Caco-2 (cell line): Measurements from ENCODE around the gene PLAAT3. TPM values are rescaled to one million over a fixed set of nuclear protein-coding genes. Genes with fewer than 3 reads are reported as not detected.
"Not testable (repeated sequence)": the region's sequence is repeated elsewhere in the genome, so short reads cannot be mapped to it uniquely, and the experiment has no call there.

Experiments used
- BruUV-seq: library from RNA; stranded (reverse); fragments of 400-500 nt; replicated peaks from 2 replicates; lab custom pipeline; 2021; lab: Mats Ljungman, UMichigan
- CTCF ChIA-PET: fragments of 300-600 bp; sonication (Branson Sonifier 250); formaldehyde crosslinking; loops from one replicate; lab custom pipeline; 2022; ENCODE audit warnings: antibody characterized with exemption; lab: Charles Lee
- POLR2A ChIA-PET: fragments of 300-600 bp; sonication (Branson Sonifier 250); formaldehyde crosslinking; loops from one replicate; lab custom pipeline; 2022; ENCODE audit warnings: antibody characterized with exemption; lab: Charles Lee
- DNase-seq, 2 experiments: peaks; one replicate each; pipeline versions ENCODE4 v3.0.0 to v3.0.0-alpha.2; 2020 to 2022
- H3K27me3 ChIP-seq: replicated peaks from 2 replicates; pipeline ENCODE4 v1.6.0; 2011; ENCODE audit warnings: low read length; ENCODE audit not compliant: control insufficient read depth, insufficient read depth
- H3K36me3 ChIP-seq: 2 replicates; pipeline ENCODE4 v1.5.1; 2011; ENCODE audit warnings: low read length; ENCODE audit not compliant: control insufficient read depth, insufficient read depth
- H3K4me1 ChIP-seq: fragments of 250-450 bp; sonication (Bioruptor Pico); 2 replicates; pipeline ENCODE4 v1.5.1; 2020; ENCODE audit warnings: mild to moderate bottlenecking
- H3K4me3 ChIP-seq: 2 replicates; pipeline ENCODE4 v1.5.1; 2011; ENCODE audit warnings: low read depth, mild to moderate bottlenecking, control low read depth, low read length
- H3K9me3 ChIP-seq: fragments of 250-450 bp; sonication (Bioruptor Pico); 2 replicates; pipeline ENCODE4 v1.5.1; 2020; ENCODE audit warnings: mild to moderate bottlenecking, moderate library complexity
- H3K27ac Mint-ChIP-seq: one replicate; pipeline ENCODE4 v1.8.0; 2022; ENCODE audit warnings: mixed read lengths; ENCODE audit not compliant: unreplicated experiment
- H3K27me3 Mint-ChIP-seq: one replicate; pipeline ENCODE4 v1.8.0; 2022; ENCODE audit warnings: mixed read lengths; ENCODE audit not compliant: insufficient read depth, unreplicated experiment
- H3K36me3 Mint-ChIP-seq: one replicate; pipeline ENCODE4 v1.8.0; 2022; ENCODE audit warnings: mild to moderate bottlenecking, mixed read lengths; ENCODE audit not compliant: insufficient read depth, unreplicated experiment
- H3K4me1 Mint-ChIP-seq: one replicate; pipeline ENCODE4 v1.8.0; 2022; ENCODE audit warnings: low read depth, mixed read lengths; ENCODE audit not compliant: unreplicated experiment
- H3K4me3 Mint-ChIP-seq: one replicate; pipeline ENCODE4 v1.8.0; 2022; ENCODE audit warnings: mild to moderate bottlenecking, moderate library complexity, mixed read lengths; ENCODE audit not compliant: unreplicated experiment
- H3K9me3 Mint-ChIP-seq: one replicate; pipeline ENCODE4 v1.8.0; 2022; ENCODE audit warnings: mixed read lengths; ENCODE audit not compliant: unreplicated experiment
- CTCF ChIP-seq, 2 experiments: fragments of 200-600 bp in 1 of 2; IDR thresholded peaks; 1 replicate in 1 of 2; 2 replicates in 1 of 2; pipeline versions ENCODE4 v1.5.1 to v1.8.0; 2011 to 2022; ENCODE audit warnings: antibody characterized with exemption in 1 of 2, control low read depth in 1 of 2, inconsistent platforms in 1 of 2, low read depth in 1 of 2, low read length in 1 of 2, mild to moderate bottlenecking in 1 of 2, moderate library complexity in 1 of 2; ENCODE audit not compliant: insufficient read depth in 1 of 2, severe bottlenecking in 1 of 2, unreplicated experiment in 1 of 2
- intact Hi-C: fragments of 100-400 bp; cut with micrococcal nuclease; formaldehyde crosslinking; loops from one replicate; pipeline ENCODE4 v1.10.0; 2022; ENCODE audit not compliant: unreplicated experiment
- total RNA-seq: library from RNA; stranded (reverse); gene quantifications from 2 replicates; pipeline ENCODE4 v1.2.3, GENCODE V29; 2022

PLAAT3 gene
- total RNA-seq, 1 experiment from 2014 or later = 57.9 TPM

- no peaks in the 10 kb centered on the region for H3K4me1 ChIP-seq
- no peaks in the 10 kb centered on the region for H3K27me3 ChIP-seq
- Mint-ChIP-seq H3K4me3 (no peak overlapping the region), H3K36me3 (peaks cover 4% of the 10 kb centered on the region), H3K27ac (no peak overlapping the region), H3K9me3 (no peaks in the 10 kb centered on the region), H3K4me1 (no peaks in the 10 kb centered on the region), H3K27me3 (no peaks in the 10 kb centered on the region)
- H3K36me3 ChIP-seq = no peaks in the 10 kb centered on the region
- CTCF ChIA-PET = no interaction called here
- intact Hi-C loops = no loop called here
- TF ChIP-seq CTCF (IDR thresholded peaks at IDR 0.05; ENCODE audit: insufficient read depth in 1 of 2, low read depth in 1 of 2, low read length in 1 of 2, severe bottlenecking in 1 of 2, unreplicated experiment in 1 of 2) = no peak
- no TSS peak for BruUV-seq
- H3K4me3 ChIP-seq = no peak overlapping the region
- no peak for DNase-seq
- H3K9me3 ChIP-seq = no peaks in the 10 kb centered on the region
- POLR2A ChIA-PET = interaction anchor here (0.6 kb wide), 1 partner anchor 138 kb away, joined by 3 read pairs; no protein-coding TSS in a partner anchor
These were observed 61.3 kb downstream of the PLAAT3 start for GRCh38 chr11:63552921-63553320.

- Histone ChIP-seq H3K4me3 (no peak overlapping the region), H3K36me3 (no peaks in the 10 kb centered on the region), H3K4me1 (no peaks in the 10 kb centered on the region), H3K9me3 (no peaks in the 10 kb centered on the region), H3K27me3 (no peaks in the 10 kb centered on the region)
- BruUV-seq = no TSS peak
- Mint-ChIP-seq H3K4me3 (no peak overlapping the region), H3K4me1 (no peaks in the 10 kb centered on the region), H3K9me3 (no peaks in the 10 kb centered on the region), H3K27me3 (no peaks in the 10 kb centered on the region), H3K27ac (no peak overlapping the region), H3K36me3 (peaks cover 4% of the 10 kb centered on the region)
- DNase-seq = no peak
- intact Hi-C loops = no loop called here
- ChIA-PET CTCF (interaction anchor here (0.7 kb wide), 1 partner anchor 1819 kb away, joined by 5 read pairs; no protein-coding TSS in a partner anchor), POLR2A (no interaction called here)
- TF ChIP-seq CTCF (IDR thresholded peaks at IDR 0.05; ENCODE audit: insufficient read depth in 1 of 2, low read depth in 1 of 2, low read length in 1 of 2, severe bottlenecking in 1 of 2, unreplicated experiment in 1 of 2) = no peak
These were observed 62.4 kb downstream of the PLAAT3 start for GRCh38 chr11:63551889-63552266.

- intact Hi-C loops = no loop called here
- H3K27me3 ChIP-seq = no peaks in the 10 kb centered on the region
- H3K4me3 Mint-ChIP-seq = no peak overlapping the region
- no peak overlapping the region for H3K4me3 ChIP-seq
- H3K4me1 ChIP-seq = no peaks in the 10 kb centered on the region
- H3K27me3 Mint-ChIP-seq = no peaks in the 10 kb centered on the region
- ChIA-PET POLR2A (no interaction called here), CTCF (interaction anchor here (0.7 kb wide), 1 partner anchor 1819 kb away, joined by 5 read pairs; no protein-coding TSS in a partner anchor)
- H3K36me3 ChIP-seq = no peaks in the 10 kb centered on the region
- H3K27ac Mint-ChIP-seq = no peak overlapping the region
- H3K9me3 ChIP-seq = no peaks in the 10 kb centered on the region
- peaks cover 4% of the 10 kb centered on the region for H3K36me3 Mint-ChIP-seq
- H3K9me3 Mint-ChIP-seq = no peaks in the 10 kb centered on the region
- DNase-seq = no peak
- no peaks in the 10 kb centered on the region for H3K4me1 Mint-ChIP-seq
- no peak for TF ChIP-seq CTCF (IDR thresholded peaks at IDR 0.05; ENCODE audit: insufficient read depth in 1 of 2, low read depth in 1 of 2, low read length in 1 of 2, severe bottlenecking in 1 of 2, unreplicated experiment in 1 of 2)
- BruUV-seq = no TSS peak
These were observed 62.9 kb downstream of the PLAAT3 start for GRCh38 chr11:63551091-63551888.

GRCh38 chr11:63550156-63550700 is 64.0 kb downstream of the PLAAT3 start:
- H3K9me3 ChIP-seq, DNase-seq, H3K27me3 Mint-ChIP-seq, H3K4me3 ChIP-seq, H3K27me3 ChIP-seq, H3K4me1 ChIP-seq, H3K4me3 Mint-ChIP-seq, H3K36me3 Mint-ChIP-seq, BruUV-seq, intact Hi-C loops, H3K27ac Mint-ChIP-seq, CTCF ChIA-PET, H3K4me1 Mint-ChIP-seq, H3K9me3 Mint-ChIP-seq, POLR2A ChIA-PET, H3K36me3 ChIP-seq: not testable (repeated sequence)
